ENCODE measurements around the gene MSH5. TPM values are rescaled to one million over a fixed set of nuclear protein-coding genes. Genes with fewer than 3 reads are reported as not detected.

MSH5 gene
- total and polyA plus RNA-seq, 2 of the 13 experiments (the other 11 are each of a cell fraction or from before 2014, with no cell fraction given), result 10.2 to 38.7 TPM

- TF ChIP-seq ATF4 (CRISPR knock-in tag; IDR thresholded peaks at IDR 0.05) (peak in 1 of 2 experiments; percentile 62; a peak in 1 of 4 replicates), ZBTB38 (CRISPR knock-in tag; IDR thresholded peaks at IDR 0.05) (peak; percentile 98), PBX3 (CRISPR knock-in tag; IDR thresholded peaks at IDR 0.05; ENCODE audit: borderline replicate concordance) (no peak), GATAD2A (CRISPR knock-in tag; IDR thresholded peaks at IDR 0.05) (peak; percentile 76), BORCS8-MEF2B (CRISPR knock-in tag; IDR thresholded peaks at IDR 0.05) (peak; percentile 95), RORA (CRISPR knock-in tag; IDR thresholded peaks at IDR 0.05) (no peak), TGIF2 (CRISPR knock-in tag; IDR thresholded peaks at IDR 0.05) (peak; percentile 81), PBX2 (CRISPR knock-in tag; IDR thresholded peaks at IDR 0.05) (no peak), HNF4A (CRISPR knock-in tag; IDR thresholded peaks at IDR 0.05) (peak; percentile 96), RBFOX2 (IDR thresholded peaks at IDR 0.05; ENCODE audit: low read depth, low read length) (peak; percentile 97), CCAR2 (optimal IDR thresholded peaks at IDR 0.05; ENCODE audit: low read depth, low read length) (no peak), ZNF512B (CRISPR knock-in tag; IDR thresholded peaks at IDR 0.05; ENCODE audit: borderline replicate concordance) (peak; percentile 81; the same call in 1 of the 2 replicates), ZNF788 (CRISPR knock-in tag; IDR thresholded peaks at IDR 0.05; ENCODE audit: borderline replicate concordance) (peak; percentile 93; the same call in 1 of the 2 replicates), FOXK2 (IDR thresholded peaks at IDR 0.05) (no peak), JUND (CRISPR knock-in tag; IDR thresholded peaks at IDR 0.05) (no peak), WIZ (CRISPR knock-in tag; IDR thresholded peaks at IDR 0.05) (peak; percentile 85), U2AF2 (IDR thresholded peaks at IDR 0.05; ENCODE audit: low read depth, low read length) (0 out of 2 replicates have a peak, but pooled peaks have one; percentile 52), ZSCAN12 (CRISPR knock-in tag; IDR thresholded peaks at IDR 0.05) (no peak), ZNF782 (CRISPR knock-in tag; IDR thresholded peaks at IDR 0.05; ENCODE audit: borderline replicate concordance) (peak; percentile 95), PHF8 (CRISPR knock-in tag; IDR thresholded peaks at IDR 0.05) (peak; percentile 98), ZNF704 (CRISPR knock-in tag; IDR thresholded peaks at IDR 0.05; ENCODE audit: borderline replicate concordance) (peak; percentile 84; the same call in 1 of the 2 replicates)
These were observed 66.9 kb downstream of the MSH5 start, which contains the start of gene LSM2 (continued) for GRCh38 chr6:31806470-31807272.

All from HepG2 (cell line).